Measurements from ENCODE around the gene PRTG.

PRTG gene

GRCh38 chr15:55741833-55742497 lies 987 bp downstream of the PRTG start:
- no peak for DNase-seq (ENCODE audit: low read depth)
- H3K4me3 ChIP-seq (ENCODE audit: low read length) = peak overlapping the region; percentile 56
- no peak for TF ChIP-seq CTCF (conservative IDR thresholded peaks at IDR 0.05; ENCODE audit: low read length)

- DNase-seq (ENCODE audit: low read depth) = no peak
- TF ChIP-seq CTCF (conservative IDR thresholded peaks at IDR 0.05; ENCODE audit: low read length) = no peak
- no peak overlapping the region for H3K4me3 ChIP-seq (ENCODE audit: low read length)
These were observed 1.7 kb downstream of the PRTG start for GRCh38 chr15:55740981-55741832.

- no peak for DNase-seq (ENCODE audit: low read depth)
- TF ChIP-seq CTCF (conservative IDR thresholded peaks at IDR 0.05; ENCODE audit: low read length) = no peak
- H3K4me3 ChIP-seq (ENCODE audit: low read length) = no peak overlapping the region
These were observed 2.5 kb downstream of the PRTG start for GRCh38 chr15:55740359-55740878.

- no peak for TF ChIP-seq CTCF (conservative IDR thresholded peaks at IDR 0.05; ENCODE audit: low read length)
- no peak overlapping the region for H3K4me3 ChIP-seq (ENCODE audit: low read length)
- DNase-seq (ENCODE audit: low read depth) = no peak
These were observed 3.3 kb downstream of the PRTG start for GRCh38 chr15:55739641-55740040.

- TF ChIP-seq CTCF (conservative IDR thresholded peaks at IDR 0.05; ENCODE audit: low read length) = no peak
- no peak for DNase-seq (ENCODE audit: low read depth)
- no peak overlapping the region for H3K4me3 ChIP-seq (ENCODE audit: low read length)
These were observed 4.2 kb downstream of the PRTG start for GRCh38 chr15:55738715-55739114.

- H3K4me3 ChIP-seq (ENCODE audit: low read length) = no peak overlapping the region
- DNase-seq (ENCODE audit: low read depth) = no peak
- TF ChIP-seq CTCF (conservative IDR thresholded peaks at IDR 0.05; ENCODE audit: low read length) = no peak
These were observed 5.6 kb downstream of the PRTG start for GRCh38 chr15:55737373-55737772.

Measured in AG10803 (cell line).